ENCODE results near the gene IFNL2. TPM values are rescaled to one million over a fixed set of nuclear protein-coding genes. Genes with fewer than 3 reads are reported as not detected.
"Not testable (repeated sequence)": the region's sequence is repeated elsewhere in the genome, so short reads cannot be mapped to it uniquely, and the experiment has no call there.

Gene IFNL2
- total RNA-seq (2014; rRNA removed): not detected in 2 replicates
- not detected for Bru-seq, nascent RNA
- BruChase-seq, experiment 1, labeled RNA remaining after a 6-hour chase: percentile 18 among the genes with signal in this experiment
- not detected for BruChase-seq, experiment 2, labeled RNA remaining after a 2-hour chase
- long read RNA-seq, partial matches to known transcripts: 0 of 1 reads
- long read RNA-seq, other reads (novel, unspliced or antisense): 0 of 1 reads

DNA sequence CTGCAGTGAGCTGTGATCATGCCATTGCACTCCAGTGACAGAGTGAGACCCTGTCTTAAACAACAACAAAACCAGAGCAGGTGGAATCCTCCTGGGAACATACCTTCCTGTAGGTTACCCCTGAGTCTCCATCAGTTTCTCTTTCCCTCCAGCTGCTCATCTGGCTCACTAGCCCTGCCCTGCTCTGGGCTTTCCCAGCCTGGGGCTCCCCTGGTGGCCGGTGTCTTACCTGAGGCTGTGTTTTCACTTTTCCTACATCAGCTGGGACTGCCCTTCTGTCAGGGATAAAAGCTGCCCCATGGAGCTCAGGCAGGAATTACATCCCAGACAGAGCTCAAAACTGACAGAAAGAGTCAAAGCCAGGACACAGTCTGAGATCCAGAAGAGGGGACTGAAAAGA, at the start of gene IFNL2:
Gene IFNL2, plus strand, starts transcription at position 312 of the 400 bp plus-strand sequence. CDS start 173 bp downstream, outside the sequence.
- peak; percentile 79 for ATAC-seq
- POLR2A ChIA-PET (ENCODE audit: unreplicated experiment); H3K9ac ChIP-seq (ENCODE audit: low read length); H3K9me2 ChIP-seq (replicated peaks; ENCODE audit: low read length); H3K27me3 ChIP-seq (ENCODE audit: low read length); H3K27ac ChIP-seq (ENCODE audit: low read length); H3K4me1 ChIP-seq (ENCODE audit: insufficient read depth, low read length); H4K20me1 ChIP-seq (ENCODE audit: low read length); H3K4me3 ChIP-seq (ENCODE audit: low read length); H3K9me3 ChIP-seq (ENCODE audit: low read length); H2AFZ ChIP-seq (ENCODE audit: low read length); H3F3A ChIP-seq (ENCODE audit: low read length, unreplicated experiment); DNase-seq; H3K36me3 ChIP-seq (ENCODE audit: low read depth, low read length); H3K4me2 ChIP-seq (ENCODE audit: low read length); BruUV-seq (replicated peaks); H3K79me2 ChIP-seq (ENCODE audit: low read length); intact Hi-C loops (cut with micrococcal nuclease): not testable (repeated sequence)
- CTCF ChIA-PET: interaction anchor here (0.6 kb wide), 1 partner anchor 58 kb away, joined by 7 read pairs; no protein-coding TSS in a partner anchor

DNA sequence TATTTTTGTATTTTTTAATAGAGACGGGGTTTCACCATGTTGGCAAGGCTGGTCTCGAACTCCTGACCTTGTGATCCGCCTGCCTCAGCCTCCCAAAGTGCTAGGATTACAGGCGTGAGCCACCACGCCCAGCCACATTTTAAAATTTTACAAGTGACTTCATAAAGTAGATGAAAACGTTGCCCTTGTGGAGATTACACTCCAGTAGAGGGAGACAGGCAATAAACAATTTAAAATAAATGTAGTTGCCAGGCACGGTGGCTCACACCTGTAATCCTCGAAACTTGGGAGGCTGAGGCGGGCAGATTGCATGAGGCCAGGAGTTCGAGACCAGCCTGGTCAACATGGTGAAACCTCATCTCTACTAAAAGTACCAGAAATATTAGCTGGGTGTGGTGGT, 49.1 kb upstream of the IFNL2 start:
- POLR2A ChIA-PET (ENCODE audit: unreplicated experiment); H3K9ac ChIP-seq (ENCODE audit: low read length); H3K9me2 ChIP-seq (replicated peaks; ENCODE audit: low read length); H3K27ac ChIP-seq (ENCODE audit: low read length); H3K4me2 ChIP-seq (ENCODE audit: low read length); H4K20me1 ChIP-seq (ENCODE audit: low read length); H3K79me2 ChIP-seq (ENCODE audit: low read length); intact Hi-C loops (cut with micrococcal nuclease); DNase-seq; H3K27me3 ChIP-seq (ENCODE audit: low read length); ATAC-seq; H3F3A ChIP-seq (ENCODE audit: low read length, unreplicated experiment); H3K4me1 ChIP-seq (ENCODE audit: insufficient read depth, low read length); BruUV-seq (replicated peaks); H2AFZ ChIP-seq (ENCODE audit: low read length); CTCF ChIA-PET; H3K36me3 ChIP-seq (ENCODE audit: low read depth, low read length); H3K4me3 ChIP-seq (ENCODE audit: low read length); H3K9me3 ChIP-seq (ENCODE audit: low read length): not testable (repeated sequence)

DNA sequence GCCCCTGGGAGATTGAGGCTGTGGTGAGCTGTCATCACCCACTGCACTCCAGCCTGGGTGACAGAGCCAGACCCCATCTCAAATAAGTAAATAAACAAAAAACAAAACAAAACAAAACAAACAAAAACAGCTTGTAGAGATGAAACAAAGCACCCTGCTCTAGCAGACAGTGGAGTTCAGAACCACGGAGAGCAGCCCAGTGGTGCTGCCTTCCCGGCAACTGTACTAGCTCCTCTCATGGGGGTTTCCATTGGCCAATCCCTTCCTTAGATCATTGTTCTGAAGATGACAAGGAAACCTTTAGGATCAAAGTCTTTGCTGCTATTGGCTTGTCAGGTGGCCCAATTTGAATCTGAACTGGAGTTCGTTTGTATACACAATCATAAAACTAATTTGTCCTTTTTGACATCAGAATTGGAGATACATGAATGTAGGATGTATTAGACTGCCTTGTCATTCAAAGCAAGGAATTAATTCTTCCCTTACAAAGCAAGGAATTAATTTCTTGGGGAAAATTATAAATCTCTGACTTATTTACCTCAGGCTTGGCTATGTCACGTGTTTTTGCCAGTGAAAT, 44.4 kb upstream of the IFNL2 start:
- Histone ChIP-seq H3K9ac (ENCODE audit: low read length) (no peak overlapping the region), H3K4me1 (ENCODE audit: insufficient read depth, low read length) (no peaks in the 10 kb centered on the region), H3K36me3 (ENCODE audit: low read depth, low read length) (no peaks in the 10 kb centered on the region), H2AFZ (ENCODE audit: low read length) (no peak overlapping the region), H3K9me3 (ENCODE audit: low read length) (no peaks in the 10 kb centered on the region), H3K4me3 (ENCODE audit: low read length) (no peak overlapping the region), H4K20me1 (ENCODE audit: low read length) (no peaks in the 10 kb centered on the region), H3K27me3 (ENCODE audit: low read length) (no peaks in the 10 kb centered on the region), H3F3A (ENCODE audit: low read length, unreplicated experiment) (no peaks in the 10 kb centered on the region), H3K27ac (ENCODE audit: low read length) (no peak overlapping the region), H3K79me2 (ENCODE audit: low read length) (no peaks in the 10 kb centered on the region), H3K9me2 (replicated peaks; ENCODE audit: low read length) (no peaks in the 10 kb centered on the region), H3K4me2 (ENCODE audit: low read length) (no peak overlapping the region)
- BruUV-seq (replicated peaks): no TSS peak
- intact Hi-C loops (cut with micrococcal nuclease): no loop called here
- POLR2A ChIA-PET (ENCODE audit: unreplicated experiment): no interaction called here
- no peak for ATAC-seq
- CTCF ChIA-PET: no interaction called here
- TF ChIP-seq EZH2 (IDR thresholded peaks at IDR 0.05; ENCODE audit: low read length, unreplicated experiment) (no peak), EZH2phosphoT487 (IDR thresholded peaks at IDR 0.05; ENCODE audit: borderline replicate concordance, low read length) (no peak)
- TF ChIP-seq, protein P1, sequence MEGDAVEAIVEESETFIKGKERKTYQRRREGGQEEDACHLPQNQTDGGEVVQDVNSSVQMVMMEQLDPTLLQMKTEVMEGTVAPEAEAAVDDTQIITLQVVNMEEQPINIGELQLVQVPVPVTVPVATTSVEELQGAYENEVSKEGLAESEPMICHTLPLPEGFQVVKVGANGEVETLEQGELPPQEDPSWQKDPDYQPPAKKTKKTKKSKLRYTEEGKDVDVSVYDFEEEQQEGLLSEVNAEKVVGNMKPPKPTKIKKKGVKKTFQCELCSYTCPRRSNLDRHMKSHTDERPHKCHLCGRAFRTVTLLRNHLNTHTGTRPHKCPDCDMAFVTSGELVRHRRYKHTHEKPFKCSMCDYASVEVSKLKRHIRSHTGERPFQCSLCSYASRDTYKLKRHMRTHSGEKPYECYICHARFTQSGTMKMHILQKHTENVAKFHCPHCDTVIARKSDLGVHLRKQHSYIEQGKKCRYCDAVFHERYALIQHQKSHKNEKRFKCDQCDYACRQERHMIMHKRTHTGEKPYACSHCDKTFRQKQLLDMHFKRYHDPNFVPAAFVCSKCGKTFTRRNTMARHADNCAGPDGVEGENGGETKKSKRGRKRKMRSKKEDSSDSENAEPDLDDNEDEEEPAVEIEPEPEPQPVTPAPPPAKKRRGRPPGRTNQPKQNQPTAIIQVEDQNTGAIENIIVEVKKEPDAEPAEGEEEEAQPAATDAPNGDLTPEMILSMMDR (conservative IDR thresholded peaks at IDR 0.05; ENCODE audit: low read depth, low read length): no peak
- DNase-seq: peak; percentile 25

DNA sequence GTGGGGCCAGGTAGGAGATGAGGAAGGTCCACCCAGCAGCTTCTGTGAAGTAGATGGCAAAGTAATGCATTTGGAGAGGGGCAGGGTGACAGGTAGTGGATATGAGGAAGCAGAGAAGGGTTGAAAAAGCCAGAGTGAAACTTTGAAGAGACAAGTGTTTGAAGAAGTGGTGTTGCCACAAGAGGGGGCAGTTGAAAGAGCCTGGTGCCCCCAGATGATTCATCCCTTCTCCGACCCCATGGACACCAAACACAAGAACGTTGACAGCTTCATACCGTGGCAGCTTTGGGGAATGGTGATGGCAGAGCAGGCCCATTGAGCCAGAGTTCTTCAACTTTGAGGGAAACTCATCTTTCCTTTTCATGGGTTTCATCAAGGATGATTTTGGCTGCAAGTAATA, 43.3 kb upstream of the IFNL2 start:
- DNase-seq: no peak
- intact Hi-C loops (cut with micrococcal nuclease): no loop called here

More for the DNA sequence above, 43.3 kb upstream of the IFNL2 start:
- ChIA-PET CTCF (no interaction called here), POLR2A (ENCODE audit: unreplicated experiment) (no interaction called here)
- no peaks in the 10 kb centered on the region for H3K9me3 ChIP-seq (ENCODE audit: low read length)
- no peak for ATAC-seq
- TF ChIP-seq EZH2 (IDR thresholded peaks at IDR 0.05; ENCODE audit: low read length, unreplicated experiment) (no peak), EZH2phosphoT487 (IDR thresholded peaks at IDR 0.05; ENCODE audit: borderline replicate concordance, low read length) (no peak)
- TF ChIP-seq, protein P1 (conservative IDR thresholded peaks at IDR 0.05; ENCODE audit: low read depth, low read length): no peak
- H4K20me1 ChIP-seq (ENCODE audit: low read length): no peaks in the 10 kb centered on the region
- no peaks in the 10 kb centered on the region for H3K79me2 ChIP-seq (ENCODE audit: low read length)
- H3K4me1 ChIP-seq (ENCODE audit: insufficient read depth, low read length): no peaks in the 10 kb centered on the region
- H3K9me2 ChIP-seq (replicated peaks; ENCODE audit: low read length): no peaks in the 10 kb centered on the region
- no peak overlapping the region for H3K4me3 ChIP-seq (ENCODE audit: low read length)
- H3K4me2 ChIP-seq (ENCODE audit: low read length): no peak overlapping the region
- no peaks in the 10 kb centered on the region for H3K27me3 ChIP-seq (ENCODE audit: low read length)
- no peaks in the 10 kb centered on the region for H3K36me3 ChIP-seq (ENCODE audit: low read depth, low read length)
- H3F3A ChIP-seq (ENCODE audit: low read length, unreplicated experiment): no peaks in the 10 kb centered on the region
- H3K9ac ChIP-seq (ENCODE audit: low read length): no peak overlapping the region
- no peak overlapping the region for H2AFZ ChIP-seq (ENCODE audit: low read length)
- BruUV-seq (replicated peaks): no TSS peak
- no peak overlapping the region for H3K27ac ChIP-seq (ENCODE audit: low read length)
